HTR-8/SVneo (cell line): Measurements from ENCODE around the gene NPAS4.

Experiments
- DNase-seq: peaks from one replicate; pipeline ENCODE4 v3.0.0; 2011; ENCODE audit warnings: low spot score, mixed read lengths; ENCODE audit not compliant: insufficient read length
- FAIRE-seq: peaks from 2 replicates; lab custom pipeline; 2011; peaks lifted over from hg19 to GRCh38; lab: Jason Lieb, UNC

The NPAS4 gene

DNA sequence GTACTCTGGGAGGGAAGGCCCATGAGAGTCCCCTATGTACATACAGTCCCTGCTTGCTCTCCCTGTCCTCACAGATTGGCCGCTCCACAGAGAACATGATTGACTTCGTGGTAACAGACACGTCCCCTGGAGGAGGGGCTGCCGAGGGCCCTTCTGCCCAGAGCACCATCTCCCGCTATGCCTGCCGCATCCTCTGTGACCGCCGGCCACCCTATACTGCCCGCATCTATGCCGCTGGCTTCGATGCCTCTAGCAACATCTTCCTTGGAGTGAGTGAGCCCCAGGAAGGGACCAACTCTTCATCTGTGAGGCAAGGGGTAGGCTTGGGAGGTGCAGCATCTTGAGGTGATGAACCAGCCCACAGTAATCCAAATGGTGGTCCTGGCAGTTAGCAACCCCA lies 52.3 kb downstream of the NPAS4 start:
- DNase-seq (no peak), FAIRE-seq (peak; percentile 16)

DNA sequence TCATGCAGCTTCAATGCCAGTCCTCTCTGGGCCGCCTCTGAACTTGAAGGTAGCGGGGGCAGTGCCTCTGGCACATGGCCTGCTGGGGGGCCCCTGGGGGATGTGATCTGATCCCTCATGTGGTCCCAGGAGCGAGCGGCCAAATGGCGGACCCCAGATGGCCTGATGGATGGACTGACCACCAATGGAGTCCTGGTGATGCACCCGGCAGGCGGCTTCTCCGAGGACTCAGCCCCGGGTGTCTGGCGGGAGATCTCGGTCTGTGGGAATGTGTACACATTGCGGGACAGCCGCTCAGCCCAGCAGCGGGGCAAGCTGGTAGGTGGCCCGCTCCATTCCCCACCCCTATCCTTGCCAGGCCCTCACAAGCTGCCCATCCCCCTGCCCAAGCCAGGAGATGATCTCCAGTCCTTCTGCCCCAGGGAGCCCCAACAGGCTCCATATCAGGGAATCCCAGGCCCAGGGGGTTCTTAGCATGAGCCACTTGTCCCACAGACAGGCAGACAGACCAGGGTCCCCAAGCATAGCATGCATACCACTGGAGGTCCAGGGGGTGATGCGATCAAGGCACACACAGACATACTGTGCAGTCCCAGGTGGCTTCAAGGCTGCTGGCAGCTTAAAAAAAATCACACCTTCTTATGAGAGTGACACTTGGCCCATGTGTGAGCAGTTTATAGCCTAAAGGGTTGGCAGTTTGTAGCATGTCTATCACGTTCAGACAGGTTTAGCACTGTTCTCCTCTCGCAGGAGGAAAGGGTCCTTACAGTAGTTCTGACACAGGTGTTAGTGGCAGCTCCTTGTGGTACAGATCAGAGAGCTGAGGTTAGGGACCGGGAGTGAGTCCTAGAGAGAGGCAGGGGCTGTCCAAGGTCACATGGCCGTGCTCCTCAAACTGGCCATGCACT lies 53.0 kb downstream of the NPAS4 start:
- FAIRE-seq, result peak; percentile 13

DNA sequence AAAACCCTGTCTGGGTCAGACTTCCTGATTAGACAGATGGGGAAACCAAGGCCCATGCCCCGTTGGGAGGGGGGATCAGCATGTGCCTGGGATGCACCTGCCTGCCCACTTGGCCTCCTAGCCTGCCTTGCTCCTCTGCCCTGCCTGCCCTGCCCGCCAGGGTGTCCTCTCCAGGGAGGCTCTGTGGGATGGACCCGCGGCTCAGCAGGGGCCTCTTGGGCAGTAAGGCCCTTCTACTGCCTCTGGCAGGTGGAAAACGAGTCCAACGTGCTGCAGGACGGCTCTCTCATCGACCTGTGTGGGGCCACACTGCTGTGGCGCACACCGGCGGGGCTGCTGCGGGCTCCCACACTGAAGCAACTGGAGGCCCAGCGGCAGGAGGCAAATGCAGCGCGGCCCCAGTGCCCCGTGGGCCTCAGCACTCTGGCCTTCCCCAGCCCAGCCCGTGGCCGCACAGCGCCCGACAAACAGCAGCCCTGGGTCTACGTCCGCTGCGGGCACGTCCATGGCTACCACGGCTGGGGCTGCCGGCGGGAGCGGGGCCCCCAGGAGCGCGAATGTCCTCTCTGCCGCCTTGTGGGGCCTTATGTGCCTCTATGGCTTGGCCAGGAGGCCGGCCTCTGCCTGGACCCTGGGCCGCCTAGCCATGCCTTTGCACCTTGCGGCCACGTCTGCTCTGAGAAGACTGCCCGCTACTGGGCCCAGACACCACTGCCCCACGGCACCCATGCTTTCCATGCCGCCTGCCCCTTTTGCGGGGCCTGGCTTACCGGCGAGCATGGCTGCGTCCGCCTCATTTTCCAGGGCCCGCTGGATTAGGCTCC lies 54.7 kb downstream of the NPAS4 start:
- DNase-seq (no peak), FAIRE-seq (no peak)

More for the DNA sequence above, 53.0 kb downstream of the NPAS4 start:
- no peak for DNase-seq
